Osteocyte (in vitro differentiated cells): ENCODE measurements around the gene UBE3B. TPM values are rescaled to one million over a fixed set of nuclear protein-coding genes. Genes with fewer than 3 reads are reported as not detected.

Experiments used
- DNase-seq: peaks from one replicate; pipeline ENCODE4 v3.0.0; 2021; ENCODE audit warnings: mixed read lengths; ENCODE audit not compliant: unreplicated experiment; ENCODE audit errors: extremely low spot score
- H3K27ac Mint-ChIP-seq: one replicate; pipeline ENCODE4 v1.8.0; 2021; ENCODE audit warnings: mild to moderate bottlenecking, mixed read lengths; ENCODE audit not compliant: unreplicated experiment
- H3K27me3 Mint-ChIP-seq: one replicate; pipeline ENCODE4 v1.8.0; 2021; ENCODE audit warnings: mixed read lengths; ENCODE audit not compliant: unreplicated experiment
- H3K36me3 Mint-ChIP-seq: one replicate; pipeline ENCODE4 v1.8.0; 2021; ENCODE audit warnings: mixed read lengths; ENCODE audit not compliant: unreplicated experiment
- H3K4me1 Mint-ChIP-seq: one replicate; pipeline ENCODE4 v1.8.0; 2021; ENCODE audit warnings: mixed read lengths; ENCODE audit not compliant: unreplicated experiment
- H3K4me3 Mint-ChIP-seq: one replicate; pipeline ENCODE4 v1.8.0; 2021; ENCODE audit warnings: mild to moderate bottlenecking, moderate library complexity, mixed read lengths; ENCODE audit not compliant: unreplicated experiment
- H3K9me3 Mint-ChIP-seq: one replicate; pipeline ENCODE4 v1.8.0; 2021; ENCODE audit warnings: mixed read lengths; ENCODE audit not compliant: unreplicated experiment
- CTCF ChIP-seq: fragments of 200-600 bp; sonication (generic); IDR thresholded peaks from 2 replicates; pipeline ENCODE4 v1.5.0; 2021; ENCODE audit warnings: antibody characterized with exemption, mild to moderate bottlenecking, moderate library complexity
- total RNA-seq: library from RNA; stranded (reverse); gene quantifications from 2 replicates; pipeline ENCODE4 v1.2.1, GENCODE V29; 2021

UBE3B gene
- total RNA-seq, 1 donor from 2014 or later = 33.0 TPM

DNA sequence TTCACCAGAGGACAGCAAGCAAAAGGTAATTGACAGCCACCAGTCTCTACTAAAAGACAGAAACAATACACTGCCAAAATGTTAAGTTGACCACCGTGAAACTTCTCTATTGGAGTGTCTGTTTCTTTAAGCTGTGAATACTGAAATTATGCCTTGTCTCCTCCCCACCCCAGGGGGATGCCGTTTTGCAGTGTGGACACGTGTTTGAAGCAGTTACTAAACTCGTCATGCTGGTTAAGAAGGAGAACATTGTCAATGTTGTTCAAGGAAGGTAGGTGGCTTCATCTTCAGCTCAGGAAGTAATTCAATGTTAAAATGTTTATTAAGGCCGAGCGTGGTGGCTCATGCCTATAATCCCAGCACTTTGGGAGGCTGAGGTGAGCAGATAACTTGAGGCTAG, 33.2 kb upstream of the UBE3B start:
- no peaks in the 10 kb centered on the region for H3K27me3 Mint-ChIP-seq

GRCh38 chr12:109445191-109445609, 32.2 kb upstream of the UBE3B start:
- TF ChIP-seq CTCF = no peak
- no peak for DNase-seq
- Mint-ChIP-seq H3K9me3 (no peaks in the 10 kb centered on the region), H3K36me3 (peaks cover 23% of the 10 kb centered on the region), H3K4me1 (peaks cover 2% of the 10 kb centered on the region), H3K27ac (no peak overlapping the region), H3K27me3 (no peaks in the 10 kb centered on the region), H3K4me3 (no peak overlapping the region)

More for the DNA sequence above, 33.2 kb upstream of the UBE3B start:
- Mint-ChIP-seq H3K9me3 (no peaks in the 10 kb centered on the region), H3K27ac (no peak overlapping the region), H3K36me3 (peaks cover 16% of the 10 kb centered on the region), H3K4me1 (peaks cover 2% of the 10 kb centered on the region), H3K4me3 (no peak overlapping the region)
- no peak for DNase-seq
- TF ChIP-seq CTCF = no peak

DNA sequence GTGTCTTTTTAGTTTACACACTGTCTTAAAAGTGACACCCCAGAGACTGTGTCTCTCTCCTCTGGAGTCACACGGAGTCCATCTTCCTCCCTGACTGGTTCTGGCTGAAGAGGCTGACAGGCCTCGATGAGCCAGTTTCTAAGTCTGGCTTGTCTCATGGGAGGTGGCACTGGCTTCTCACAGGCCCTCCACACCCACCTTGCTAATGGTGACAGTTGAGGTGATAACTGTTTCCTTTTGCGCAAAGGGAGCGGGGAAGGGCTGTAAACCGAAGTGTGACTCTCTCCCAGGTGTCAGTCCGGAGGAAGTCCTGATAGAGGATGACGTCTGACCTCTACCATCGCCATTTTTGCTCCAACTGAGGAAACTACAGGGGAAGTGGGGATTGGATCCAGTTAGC, 30.6 kb upstream of the UBE3B start:
- no peak overlapping the region for H3K4me3 Mint-ChIP-seq

GRCh38 chr12:109447482-109447881, 30.0 kb upstream of the UBE3B start:
- Mint-ChIP-seq H3K27me3 (no peaks in the 10 kb centered on the region), H3K36me3 (peaks cover 24% of the 10 kb centered on the region), H3K27ac (no peak overlapping the region), H3K4me3 (no peak overlapping the region), H3K9me3 (no peaks in the 10 kb centered on the region), H3K4me1 (peaks cover 5% of the 10 kb centered on the region)
- no peak for DNase-seq
- TF ChIP-seq CTCF = no peak

More for the DNA sequence above, 30.6 kb upstream of the UBE3B start:
- Mint-ChIP-seq H3K4me1 (peaks cover 5% of the 10 kb centered on the region), H3K9me3 (no peaks in the 10 kb centered on the region), H3K27me3 (no peaks in the 10 kb centered on the region), H3K27ac (no peak overlapping the region), H3K36me3 (peaks cover 26% of the 10 kb centered on the region)
- no peak for DNase-seq
- no peak for TF ChIP-seq CTCF

DNA sequence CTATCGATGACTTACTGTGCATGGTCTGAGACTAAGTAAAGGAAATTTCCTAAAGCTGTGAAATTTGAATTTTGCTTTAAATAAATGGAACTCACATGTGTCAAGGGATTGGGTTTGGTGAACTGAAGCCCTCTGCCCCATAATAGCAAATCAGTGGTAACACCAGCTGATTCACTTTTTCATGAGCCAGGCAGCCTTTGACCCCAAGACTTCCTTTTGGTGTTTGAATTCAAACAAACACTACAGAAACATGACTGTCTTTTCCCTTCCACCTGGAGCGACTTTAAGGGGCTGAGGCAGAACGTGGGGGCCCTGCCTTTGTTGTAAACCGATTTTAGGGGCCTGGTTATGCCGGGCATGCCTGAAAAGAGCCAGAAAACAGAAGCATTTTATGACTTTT, 29.2 kb upstream of the UBE3B start:
- TF ChIP-seq CTCF = no peak
- no peaks in the 10 kb centered on the region for H3K9me3 Mint-ChIP-seq
- no peak overlapping the region for H3K27ac Mint-ChIP-seq
- H3K27me3 Mint-ChIP-seq = no peaks in the 10 kb centered on the region
- H3K4me3 Mint-ChIP-seq = no peak overlapping the region
- DNase-seq = no peak
- peaks cover 5% of the 10 kb centered on the region for H3K4me1 Mint-ChIP-seq
- peaks cover 22% of the 10 kb centered on the region for H3K36me3 Mint-ChIP-seq
